Panc1 (cell line): ENCODE data around the gene LMCD1.

Experiments
- POLR2AphosphoS5 ChIP-seq: IDR thresholded peaks from 2 replicates; pipeline ENCODE4 v1.6.1; 2012; ENCODE audit warnings: mild to moderate bottlenecking, low read depth, low read length, moderate library complexity
- TF ChIP-seq, protein P1 (sequence below): fragments of 450-650 bp; IDR thresholded peaks from 2 replicates; pipeline ENCODE4 v1.5.1; 2017; ENCODE audit warnings: mild to moderate bottlenecking

DNA sequence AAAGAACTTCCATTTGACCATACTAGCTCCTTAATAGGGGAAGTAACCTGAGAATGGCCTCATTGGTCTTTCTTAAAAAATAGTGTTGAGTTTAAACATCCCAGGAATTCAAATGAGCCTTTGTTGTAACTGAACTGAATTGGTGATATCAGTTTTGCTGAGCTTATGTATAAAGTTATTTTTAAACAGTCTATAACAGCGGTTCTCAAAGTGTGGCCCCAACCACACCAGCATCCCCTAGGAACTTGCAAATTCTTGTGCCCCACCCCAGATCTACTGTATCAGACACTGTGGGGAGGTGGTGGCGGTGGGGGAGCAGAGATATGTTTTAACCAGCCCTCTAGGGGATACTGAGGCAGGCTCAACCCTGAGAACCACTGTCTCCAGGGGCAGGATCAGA, 57.0 kb downstream of the LMCD1 start:
- no peak for TF ChIP-seq POLR2AphosphoS5
- TF ChIP-seq, protein P1, sequence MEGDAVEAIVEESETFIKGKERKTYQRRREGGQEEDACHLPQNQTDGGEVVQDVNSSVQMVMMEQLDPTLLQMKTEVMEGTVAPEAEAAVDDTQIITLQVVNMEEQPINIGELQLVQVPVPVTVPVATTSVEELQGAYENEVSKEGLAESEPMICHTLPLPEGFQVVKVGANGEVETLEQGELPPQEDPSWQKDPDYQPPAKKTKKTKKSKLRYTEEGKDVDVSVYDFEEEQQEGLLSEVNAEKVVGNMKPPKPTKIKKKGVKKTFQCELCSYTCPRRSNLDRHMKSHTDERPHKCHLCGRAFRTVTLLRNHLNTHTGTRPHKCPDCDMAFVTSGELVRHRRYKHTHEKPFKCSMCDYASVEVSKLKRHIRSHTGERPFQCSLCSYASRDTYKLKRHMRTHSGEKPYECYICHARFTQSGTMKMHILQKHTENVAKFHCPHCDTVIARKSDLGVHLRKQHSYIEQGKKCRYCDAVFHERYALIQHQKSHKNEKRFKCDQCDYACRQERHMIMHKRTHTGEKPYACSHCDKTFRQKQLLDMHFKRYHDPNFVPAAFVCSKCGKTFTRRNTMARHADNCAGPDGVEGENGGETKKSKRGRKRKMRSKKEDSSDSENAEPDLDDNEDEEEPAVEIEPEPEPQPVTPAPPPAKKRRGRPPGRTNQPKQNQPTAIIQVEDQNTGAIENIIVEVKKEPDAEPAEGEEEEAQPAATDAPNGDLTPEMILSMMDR = no peak
